Gastrocnemius medialis (tissue), 4 donors: Measurements from ENCODE around the gene RREB1.

Source experiments
- CTCF ChIP-seq, 5 experiments: fragments of 450-650 bp in 3 of 5; fragments of 200-600 bp in 2 of 5; sonication (generic) in 2 of 5; IDR thresholded peaks in 4 of 5; conservative IDR thresholded peaks in 1 of 5; 1 replicate in 4 of 5; 2 replicates in 1 of 5; pipeline ENCODE4 v1.5.1; 2016 to 2019; ENCODE audit warnings: antibody characterized with exemption in 5 of 5, mild to moderate bottlenecking in 3 of 5, moderate library complexity in 3 of 5
- POLR2A ChIP-seq, 2 donors: fragments of 450-650 bp; IDR thresholded peaks; one replicate each; pipeline ENCODE4 v1.6.1; 2017; ENCODE audit warnings: antibody characterized with exemption in 2 of 2, mild to moderate bottlenecking in 2 of 2, moderate library complexity in 2 of 2

DNA sequence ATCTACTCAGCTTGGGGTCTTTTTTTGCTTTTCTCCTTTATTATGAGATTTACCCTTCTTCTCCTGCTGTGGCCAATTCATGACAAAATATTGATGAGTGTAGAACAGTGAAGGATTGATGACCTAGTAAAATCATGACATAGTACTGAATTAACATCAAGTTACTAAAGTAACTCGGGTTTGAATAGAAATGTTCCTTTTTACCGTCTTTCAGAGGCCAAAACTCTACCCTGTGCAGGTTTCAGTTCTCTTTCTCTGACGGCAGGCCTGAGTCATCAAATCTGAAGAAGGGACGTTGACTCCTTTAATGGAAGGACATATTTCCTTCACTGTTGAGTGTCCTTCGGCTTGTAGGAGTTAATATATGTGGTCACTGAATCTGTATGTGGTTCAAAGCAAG lies 80.7 kb downstream of the RREB1 start:
- no peak for TF ChIP-seq POLR2A (IDR thresholded peaks at IDR 0.05)
- TF ChIP-seq CTCF (IDR thresholded peaks at IDR 0.05 in 4 of 5, conservative IDR thresholded peaks at IDR 0.05 in 1 of 5) = no peak
